B cell (primary cell): ENCODE measurements around the gene IRF2BP1.

Source experiments
- EZH2 ChIP-seq: IDR thresholded peaks from 2 replicates; pipeline ENCODE4 v1.6.1; 2012; ENCODE audit warnings: borderline replicate concordance, low read depth, mild to moderate bottlenecking, moderate library complexity, low read length; ENCODE audit not compliant: insufficient read depth, poor library complexity, severe bottlenecking
- TF ChIP-seq, protein P1 (sequence below): fragments of 200-600 bp; IDR thresholded peaks from one replicate; pipeline ENCODE4 v1.8.0; 2022; ENCODE audit warnings: antibody characterized with exemption, mild to moderate bottlenecking

GRCh38 chr19:45860359-45861259 is 25.3 kb downstream of the IRF2BP1 start:
- TF ChIP-seq, protein P1, sequence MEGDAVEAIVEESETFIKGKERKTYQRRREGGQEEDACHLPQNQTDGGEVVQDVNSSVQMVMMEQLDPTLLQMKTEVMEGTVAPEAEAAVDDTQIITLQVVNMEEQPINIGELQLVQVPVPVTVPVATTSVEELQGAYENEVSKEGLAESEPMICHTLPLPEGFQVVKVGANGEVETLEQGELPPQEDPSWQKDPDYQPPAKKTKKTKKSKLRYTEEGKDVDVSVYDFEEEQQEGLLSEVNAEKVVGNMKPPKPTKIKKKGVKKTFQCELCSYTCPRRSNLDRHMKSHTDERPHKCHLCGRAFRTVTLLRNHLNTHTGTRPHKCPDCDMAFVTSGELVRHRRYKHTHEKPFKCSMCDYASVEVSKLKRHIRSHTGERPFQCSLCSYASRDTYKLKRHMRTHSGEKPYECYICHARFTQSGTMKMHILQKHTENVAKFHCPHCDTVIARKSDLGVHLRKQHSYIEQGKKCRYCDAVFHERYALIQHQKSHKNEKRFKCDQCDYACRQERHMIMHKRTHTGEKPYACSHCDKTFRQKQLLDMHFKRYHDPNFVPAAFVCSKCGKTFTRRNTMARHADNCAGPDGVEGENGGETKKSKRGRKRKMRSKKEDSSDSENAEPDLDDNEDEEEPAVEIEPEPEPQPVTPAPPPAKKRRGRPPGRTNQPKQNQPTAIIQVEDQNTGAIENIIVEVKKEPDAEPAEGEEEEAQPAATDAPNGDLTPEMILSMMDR = no peak
- no peak for TF ChIP-seq EZH2
